Activated gamma-delta T cell treated with anti-CD3 and anti-CD28 coated beads, Interleukin-2, amount 50 U/mL, for 16 hours (primary cell): ENCODE measurements around the gene TMEM63A.
"Not testable (repeated sequence)": the region's sequence is repeated elsewhere in the genome, so short reads cannot be mapped to it uniquely, and the experiment has no call there.

Experiments
- DNase-seq: peaks from one replicate; pipeline ENCODE4 v3.0.0-alpha.2; 2020; ENCODE audit warnings: low read depth

The TMEM63A gene

GRCh38 chr1:225845097-225845496 is 37.1 kb downstream of the TMEM63A start:
- no peak for DNase-seq

DNA sequence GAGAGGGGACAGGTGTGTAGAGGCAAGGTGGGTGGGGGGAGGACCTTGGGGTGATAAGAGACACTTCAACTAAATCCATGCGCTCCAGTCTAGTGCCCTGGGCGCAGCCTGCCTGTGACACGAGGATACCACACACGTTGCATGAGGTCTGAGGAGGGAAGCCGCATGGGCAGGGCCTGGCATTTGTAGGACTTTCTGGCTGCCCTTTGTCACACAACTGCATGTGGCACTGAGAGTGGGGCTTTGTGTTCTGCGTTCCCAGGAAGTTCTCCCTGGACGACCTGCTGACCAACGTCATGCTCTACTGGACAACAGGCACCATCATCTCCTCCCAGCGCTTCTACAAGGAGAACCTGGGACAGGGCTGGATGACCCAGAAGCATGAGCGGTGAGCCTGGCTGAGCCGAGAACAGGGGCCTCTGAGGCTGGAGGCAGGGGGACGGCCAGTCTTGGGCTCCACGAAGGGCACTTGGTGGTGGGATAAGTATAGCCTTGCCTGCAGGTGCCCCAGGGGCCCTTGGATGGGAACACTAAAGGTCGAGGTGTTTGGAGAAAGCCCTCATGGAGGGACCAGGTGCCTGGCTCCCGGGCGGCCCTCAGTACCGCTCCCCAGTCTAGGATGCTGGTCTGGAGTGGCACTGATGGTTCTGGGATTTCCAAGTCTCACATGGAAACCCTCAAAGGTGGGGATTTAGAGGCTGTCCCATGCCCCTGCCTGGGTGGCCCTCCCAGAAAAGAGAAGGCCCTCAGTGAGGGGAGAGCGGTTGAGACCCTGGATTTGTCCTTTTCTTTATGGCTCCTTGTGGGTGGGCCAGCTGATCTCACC is 37.7 kb downstream of the TMEM63A start:
- DNase-seq, result no peak

- DNase-seq, result no peak
These were observed 38.8 kb downstream of the TMEM63A start for GRCh38 chr1:225843426-225843795.

- DNase-seq, result no peak
These were observed 39.3 kb downstream of the TMEM63A start for GRCh38 chr1:225842788-225843425.

DNA sequence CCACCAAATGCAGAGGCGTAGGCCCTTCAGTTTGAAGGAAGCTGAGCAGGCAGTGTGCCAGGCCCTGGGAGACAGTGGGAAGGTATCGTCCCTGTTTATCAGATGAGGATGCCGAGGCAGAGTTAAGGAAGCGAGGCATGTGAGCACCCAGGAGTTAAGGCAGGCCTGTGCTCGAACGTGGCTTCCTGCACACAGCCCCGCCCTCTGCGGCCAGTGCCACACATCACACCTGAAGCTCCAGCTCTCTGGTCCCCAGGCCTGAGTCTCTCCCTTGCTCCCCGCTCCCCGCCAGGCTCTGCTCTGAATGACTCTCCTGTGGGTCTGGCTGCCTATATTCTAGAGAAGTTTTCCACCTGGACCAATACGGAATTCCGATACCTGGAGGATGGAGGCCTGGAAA is 40.1 kb downstream of the TMEM63A start:
- no peak for DNase-seq

DNA sequence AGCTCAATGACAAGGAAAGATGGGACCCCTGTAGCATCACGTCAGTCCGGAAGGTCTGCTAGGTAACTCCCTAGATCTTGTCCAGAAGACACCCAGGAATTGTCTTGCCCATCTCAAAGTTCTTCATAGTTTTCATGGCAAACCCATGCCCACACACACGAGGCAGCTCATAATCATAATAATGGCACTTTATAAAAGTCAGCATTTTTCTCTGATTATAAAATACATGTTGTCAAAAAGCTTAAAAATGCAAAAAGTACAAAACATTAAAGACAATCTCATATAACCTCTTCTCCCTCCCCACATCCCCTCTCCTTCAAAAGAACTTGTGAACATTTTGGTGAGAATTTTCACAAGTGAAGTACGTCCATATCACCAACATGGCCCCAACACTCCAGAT is 41.5 kb downstream of the TMEM63A start:
- DNase-seq, result no peak

- no peak for DNase-seq
These were observed 42.0 kb downstream of the TMEM63A start for GRCh38 chr1:225840223-225840610.

DNA sequence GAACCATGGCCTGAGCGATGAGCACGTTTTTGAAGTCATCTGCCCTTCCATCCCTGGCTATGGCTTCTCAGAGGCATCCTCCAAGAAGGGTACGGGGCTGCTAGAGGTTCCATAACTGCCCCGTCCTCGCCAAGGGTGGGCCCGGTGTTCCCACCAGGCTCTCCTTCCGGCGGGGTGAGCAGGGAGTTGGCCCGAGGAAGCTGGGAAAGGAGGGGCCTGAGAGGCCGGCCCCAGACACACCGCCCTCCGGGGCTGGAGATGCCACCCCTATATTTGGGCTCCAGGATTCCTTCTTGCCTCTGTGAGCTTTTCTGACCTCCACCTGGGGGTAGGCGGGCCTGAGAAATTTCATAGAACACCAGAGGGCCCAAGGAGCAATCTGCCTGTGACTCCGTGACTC is 43.4 kb downstream of the TMEM63A start:
- no peak for DNase-seq

DNA sequence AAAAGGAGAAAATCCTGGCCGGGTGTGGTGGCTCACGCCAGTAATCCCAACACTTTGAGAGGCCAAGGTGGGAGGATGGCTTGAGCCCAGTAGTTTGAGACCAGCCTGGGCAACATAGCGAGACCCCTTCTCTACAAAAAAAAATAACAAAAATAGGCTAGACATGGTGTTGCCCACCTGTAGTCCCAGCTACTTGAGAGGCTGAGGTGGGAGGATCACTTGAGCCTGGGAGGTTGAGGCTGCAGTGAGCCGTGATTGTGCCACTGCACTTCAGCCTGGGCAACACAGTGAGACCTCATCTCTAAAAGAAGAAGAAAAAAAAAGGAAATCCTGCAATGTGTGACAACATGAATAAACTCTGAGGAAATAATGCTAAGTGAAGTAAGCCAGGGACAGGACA is 45.9 kb downstream of the TMEM63A start:
- not testable (repeated sequence) for DNase-seq

DNA sequence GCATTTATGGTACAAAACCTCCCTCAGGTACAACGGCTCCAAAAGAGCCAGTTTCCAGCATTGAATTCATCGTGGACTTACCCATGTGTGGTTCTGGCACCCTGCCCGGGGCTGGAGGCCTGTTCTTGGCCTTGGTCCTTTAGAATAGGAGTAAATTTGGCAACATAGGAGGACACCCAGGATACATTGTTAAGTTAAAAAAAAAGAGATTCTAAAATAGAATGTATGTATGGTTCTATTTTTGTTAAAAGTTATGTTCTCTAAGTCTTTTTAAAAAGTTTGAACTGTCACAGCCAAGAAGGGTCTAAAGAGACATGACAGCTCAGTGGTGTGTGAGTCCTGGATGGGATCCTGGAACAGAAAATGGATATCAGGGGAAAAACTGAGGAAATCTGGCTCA is 46.3 kb downstream of the TMEM63A start:
- no peak for DNase-seq

- no peak for DNase-seq
These were observed 47.5 kb downstream of the TMEM63A start for GRCh38 chr1:225834417-225835329.

GRCh38 chr1:225830841-225831240 is 51.3 kb downstream of the TMEM63A start:
- DNase-seq, result no peak

DNA sequence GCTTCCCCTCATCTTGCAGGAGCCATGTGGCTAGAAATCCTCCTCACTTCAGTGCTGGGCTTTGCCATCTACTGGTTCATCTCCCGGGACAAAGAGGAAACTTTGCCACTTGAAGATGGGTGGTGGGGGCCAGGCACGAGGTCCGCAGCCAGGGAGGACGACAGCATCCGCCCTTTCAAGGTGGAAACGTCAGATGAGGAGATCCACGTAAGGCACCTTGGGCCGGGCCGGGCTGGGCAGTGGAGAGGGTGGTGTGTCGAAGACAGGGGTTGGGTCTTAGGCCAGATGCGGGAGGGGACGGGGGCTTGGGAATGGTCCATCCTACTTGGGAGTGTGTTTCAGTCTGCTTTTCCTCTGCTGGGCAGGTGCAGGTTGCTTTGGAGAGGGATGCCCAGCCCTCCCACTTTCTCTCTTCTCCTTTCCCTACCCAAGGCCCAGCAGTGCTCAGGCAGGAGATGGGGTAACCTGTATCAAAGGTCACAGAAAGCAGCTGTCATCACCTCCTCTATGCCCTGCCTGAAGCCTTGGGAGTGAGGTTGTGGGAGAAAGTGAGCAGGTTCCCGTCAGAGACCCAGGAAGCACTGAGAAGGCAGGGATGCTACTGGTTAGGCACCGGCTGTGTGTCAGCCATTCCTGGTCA is 53.4 kb downstream of the TMEM63A start:
- DNase-seq, result no peak

DNA sequence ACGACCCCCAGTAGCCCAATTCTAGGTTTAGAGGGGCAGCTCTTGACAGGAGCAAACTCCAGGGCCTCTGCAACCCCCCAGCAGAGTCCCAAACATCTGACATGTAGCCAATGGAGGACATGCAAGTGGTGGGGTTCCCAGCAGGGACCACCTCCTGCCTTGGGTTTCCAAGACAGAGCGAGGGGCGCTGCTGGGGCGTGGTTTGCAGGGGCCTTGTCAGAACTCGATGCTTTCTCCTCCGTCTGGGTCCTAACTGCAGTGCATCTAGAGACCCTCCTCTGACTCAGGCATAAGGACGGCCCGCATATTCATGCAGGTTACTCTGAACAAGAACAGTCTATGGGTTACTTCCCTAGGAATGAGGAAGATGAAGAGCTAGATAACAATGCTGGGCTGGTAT is 55.1 kb downstream of the TMEM63A start:
- no peak for DNase-seq

GRCh38 chr1:225825607-225826007 is 56.6 kb downstream of the TMEM63A start:
- DNase-seq, result no peak

GRCh38 chr1:225825078-225825477 is 57.1 kb downstream of the TMEM63A start:
- DNase-seq, result no peak

GRCh38 chr1:225824533-225824941 is 57.6 kb downstream of the TMEM63A start:
- DNase-seq, result no peak

DNA sequence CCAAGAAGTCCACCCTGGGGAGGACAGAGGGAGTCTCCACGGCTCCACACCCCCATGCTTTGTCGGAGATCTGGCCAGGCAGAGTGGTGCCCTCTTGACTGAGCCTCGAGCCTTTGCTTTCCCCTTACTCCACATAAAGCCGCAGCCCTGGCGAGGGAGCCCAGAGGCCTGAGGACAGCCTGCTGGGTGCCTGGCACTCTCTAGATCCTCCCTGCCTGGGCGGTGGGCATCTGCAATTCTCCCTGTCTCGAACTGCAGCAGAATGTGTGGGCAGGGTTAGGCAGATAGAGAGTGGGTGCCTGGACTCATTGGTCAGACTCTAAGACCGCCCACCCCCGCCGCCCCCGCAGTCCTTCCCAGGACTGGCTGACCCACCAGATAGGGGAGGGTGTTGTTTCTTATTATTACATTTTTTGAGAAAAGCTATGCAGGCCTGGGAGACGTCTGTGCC is 58.3 kb downstream of the TMEM63A start:
- DNase-seq, result no peak

- DNase-seq, result no peak
These were observed 59.4 kb downstream of the TMEM63A start for GRCh38 chr1:225822655-225823403.

GRCh38 chr1:225820522-225821120 is 61.6 kb downstream of the TMEM63A start:
- DNase-seq, result no peak
